Parathyroid adenoma (tissue), 2 donors: Measurements from ENCODE around the gene SORCS2.

Experiments
- H2AFZ ChIP-seq: fragments of 300-600 bp; sonication (generic); one replicate; pipeline ENCODE4 v1.7.0; 2017; ENCODE audit warnings: antibody characterized with exemption, mild to moderate bottlenecking
- H3K27ac ChIP-seq: fragments of 300-600 bp; sonication (generic); one replicate; pipeline ENCODE4 v1.7.0; 2017
- H3K27me3 ChIP-seq: fragments of 300-600 bp; sonication (generic); one replicate; pipeline ENCODE4 v1.7.0; 2017; ENCODE audit warnings: low read length; ENCODE audit not compliant: control insufficient read depth, insufficient read depth
- H3K36me3 ChIP-seq: fragments of 300-600 bp; sonication (generic); one replicate; pipeline ENCODE4 v1.7.0; 2017; ENCODE audit warnings: low read length; ENCODE audit not compliant: control insufficient read depth, insufficient read depth
- H3K4me1 ChIP-seq: fragments of 300-600 bp; sonication (generic); one replicate; pipeline ENCODE4 v1.7.0; 2017; ENCODE audit warnings: control low read depth
- H3K4me2 ChIP-seq: fragments of 300-600 bp; sonication (generic); one replicate; pipeline ENCODE4 v1.7.0; 2017; ENCODE audit warnings: low read length
- H3K4me3 ChIP-seq: fragments of 300-600 bp; sonication (generic); one replicate; pipeline ENCODE4 v1.7.0; 2017; ENCODE audit warnings: low read depth, low read length
- H3K79me2 ChIP-seq: fragments of 300-600 bp; sonication (generic); one replicate; pipeline ENCODE4 v1.7.0; 2017; ENCODE audit warnings: control low read depth
- H3K9ac ChIP-seq: fragments of 300-600 bp; sonication (generic); one replicate; pipeline ENCODE4 v1.7.0; 2017; ENCODE audit warnings: mild to moderate bottlenecking
- H3K9me3 ChIP-seq: fragments of 300-600 bp; sonication (generic); one replicate; pipeline ENCODE4 v1.7.0; 2017; ENCODE audit warnings: low read length; ENCODE audit not compliant: control insufficient read depth
- TF ChIP-seq, protein P1 (sequence below): fragments of 300-600 bp; sonication (generic); IDR thresholded peaks from one replicate; pipeline ENCODE4 v1.7.0; 2017; ENCODE audit warnings: antibody characterized with exemption, mild to moderate bottlenecking
- donor health status: primary hyperparathyroidism.

SORCS2 gene

GRCh38 chr4:7270121-7270520 lies 77.8 kb downstream of the SORCS2 start:
- Histone ChIP-seq H3K4me3 (no peak overlapping the region), H3K27ac (no peak overlapping the region)
- TF ChIP-seq, protein P1, sequence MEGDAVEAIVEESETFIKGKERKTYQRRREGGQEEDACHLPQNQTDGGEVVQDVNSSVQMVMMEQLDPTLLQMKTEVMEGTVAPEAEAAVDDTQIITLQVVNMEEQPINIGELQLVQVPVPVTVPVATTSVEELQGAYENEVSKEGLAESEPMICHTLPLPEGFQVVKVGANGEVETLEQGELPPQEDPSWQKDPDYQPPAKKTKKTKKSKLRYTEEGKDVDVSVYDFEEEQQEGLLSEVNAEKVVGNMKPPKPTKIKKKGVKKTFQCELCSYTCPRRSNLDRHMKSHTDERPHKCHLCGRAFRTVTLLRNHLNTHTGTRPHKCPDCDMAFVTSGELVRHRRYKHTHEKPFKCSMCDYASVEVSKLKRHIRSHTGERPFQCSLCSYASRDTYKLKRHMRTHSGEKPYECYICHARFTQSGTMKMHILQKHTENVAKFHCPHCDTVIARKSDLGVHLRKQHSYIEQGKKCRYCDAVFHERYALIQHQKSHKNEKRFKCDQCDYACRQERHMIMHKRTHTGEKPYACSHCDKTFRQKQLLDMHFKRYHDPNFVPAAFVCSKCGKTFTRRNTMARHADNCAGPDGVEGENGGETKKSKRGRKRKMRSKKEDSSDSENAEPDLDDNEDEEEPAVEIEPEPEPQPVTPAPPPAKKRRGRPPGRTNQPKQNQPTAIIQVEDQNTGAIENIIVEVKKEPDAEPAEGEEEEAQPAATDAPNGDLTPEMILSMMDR = no peak

DNA sequence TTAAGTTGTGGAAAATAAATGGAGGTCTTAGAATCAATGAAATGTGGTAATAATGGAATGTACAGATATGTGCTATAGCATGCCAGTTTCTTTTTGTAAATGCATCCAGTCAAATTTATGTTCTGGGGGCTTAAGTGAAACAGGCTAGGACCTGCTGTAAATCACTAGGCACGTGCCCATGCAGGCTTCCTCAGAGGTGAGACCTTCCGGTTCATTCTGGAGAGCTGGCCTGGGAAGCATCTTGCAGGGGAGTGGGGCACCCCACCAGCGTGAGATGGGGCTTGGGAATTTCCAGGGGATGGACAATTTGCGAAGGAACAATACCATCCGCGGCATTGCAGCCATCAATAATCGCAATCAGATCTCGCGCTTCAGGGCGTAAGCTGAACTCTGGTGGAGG lies 80.1 kb downstream of the SORCS2 start:
- Histone ChIP-seq H3K36me3 (no peaks in the 10 kb centered on the region), H3K4me2 (no peak overlapping the region)

More at GRCh38 chr4:7270121-7270520, 77.8 kb downstream of the SORCS2 start:
- Histone ChIP-seq H3K36me3 (no peaks in the 10 kb centered on the region), H2AFZ (no peak overlapping the region), H3K4me1 (no peaks in the 10 kb centered on the region), H3K9me3 (no peaks in the 10 kb centered on the region), H3K79me2 (no peaks in the 10 kb centered on the region), H3K27me3 (no peaks in the 10 kb centered on the region), H3K9ac (no peak overlapping the region), H3K4me2 (no peak overlapping the region)

GRCh38 chr4:7273738-7274297 lies 81.5 kb downstream of the SORCS2 start:
- no peak overlapping the region for H2AFZ ChIP-seq
- no peak overlapping the region for H3K9ac ChIP-seq
- H3K4me3 ChIP-seq = no peak overlapping the region
- H3K4me2 ChIP-seq = no peak overlapping the region
- no peaks in the 10 kb centered on the region for H3K36me3 ChIP-seq
- no peaks in the 10 kb centered on the region for H3K79me2 ChIP-seq
- H3K9me3 ChIP-seq = no peaks in the 10 kb centered on the region
- TF ChIP-seq, protein P1 = no peak
- H3K27ac ChIP-seq = no peak overlapping the region
- no peaks in the 10 kb centered on the region for H3K27me3 ChIP-seq
- no peaks in the 10 kb centered on the region for H3K4me1 ChIP-seq

More for the DNA sequence above, 80.1 kb downstream of the SORCS2 start:
- H3K79me2 ChIP-seq = no peaks in the 10 kb centered on the region
- no peaks in the 10 kb centered on the region for H3K4me1 ChIP-seq
- no peaks in the 10 kb centered on the region for H3K9me3 ChIP-seq
- H3K9ac ChIP-seq = no peak overlapping the region
- no peaks in the 10 kb centered on the region for H3K27me3 ChIP-seq
- H3K4me3 ChIP-seq = no peak overlapping the region
- no peak overlapping the region for H2AFZ ChIP-seq
- H3K27ac ChIP-seq = no peak overlapping the region
- TF ChIP-seq, protein P1 = no peak

- Histone ChIP-seq H3K79me2 (no peaks in the 10 kb centered on the region), H3K27me3 (no peaks in the 10 kb centered on the region), H3K36me3 (no peaks in the 10 kb centered on the region), H3K9me3 (no peaks in the 10 kb centered on the region), H2AFZ (no peak overlapping the region), H3K4me1 (no peaks in the 10 kb centered on the region), H3K27ac (no peak overlapping the region), H3K4me3 (no peak overlapping the region), H3K9ac (no peak overlapping the region), H3K4me2 (no peak overlapping the region)
- TF ChIP-seq, protein P1 = no peak
These were observed 82.7 kb downstream of the SORCS2 start for GRCh38 chr4:7275067-7275466.

- no peak overlapping the region for H3K4me2 ChIP-seq
- H3K9ac ChIP-seq = no peak overlapping the region
These were observed 83.3 kb downstream of the SORCS2 start for GRCh38 chr4:7275490-7276154.

More at GRCh38 chr4:7275490-7276154, 83.3 kb downstream of the SORCS2 start:
- no peaks in the 10 kb centered on the region for H3K4me1 ChIP-seq
- H3K9me3 ChIP-seq = no peaks in the 10 kb centered on the region
- H2AFZ ChIP-seq = no peak overlapping the region
- no peak overlapping the region for H3K4me3 ChIP-seq
- H3K27ac ChIP-seq = no peak overlapping the region
- TF ChIP-seq, protein P1 = no peak
- H3K79me2 ChIP-seq = no peaks in the 10 kb centered on the region
- no peaks in the 10 kb centered on the region for H3K36me3 ChIP-seq
- no peaks in the 10 kb centered on the region for H3K27me3 ChIP-seq
